Measurements from ENCODE around the gene AMMECR1.

DNA sequence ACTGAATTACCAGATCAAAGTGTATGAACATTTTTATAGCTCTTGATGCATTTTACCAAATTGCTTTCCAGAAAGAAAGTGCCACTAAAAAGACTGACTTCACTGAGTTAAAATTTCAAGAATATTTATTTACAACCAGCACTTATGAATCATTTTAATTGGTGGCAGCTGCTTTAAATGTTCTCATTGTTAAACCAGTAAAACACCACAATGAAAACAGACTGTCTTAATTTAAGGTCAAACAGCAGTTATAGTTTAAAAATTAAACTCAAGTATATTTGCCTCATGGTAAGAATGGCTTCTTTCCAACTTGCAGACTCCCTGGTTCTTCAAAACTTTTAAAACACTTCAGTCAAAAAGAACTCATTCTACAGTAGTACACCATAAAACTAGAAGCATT lies 36.9 kb downstream of the AMMECR1 start:
- no peak for TF ChIP-seq EZH2 (IDR thresholded peaks at IDR 0.05; ENCODE audit: insufficient read depth, poor library complexity, severe bottlenecking)
- TF ChIP-seq EZH2phosphoT487 (IDR thresholded peaks at IDR 0.05; ENCODE audit: insufficient read depth, low read depth), result no peak

Data from GM23248 (cell line).